ENCODE data around the gene ELK4.

The ELK4 gene

GRCh38 chr1:205678286-205679111, 46.7 kb upstream of the ELK4 start:
- no peak overlapping the region for H3K4me2 ChIP-seq (ENCODE audit: low read depth, low read length)
- no peaks in the 10 kb centered on the region for H3K9me2 ChIP-seq (replicated peaks; ENCODE audit: insufficient read depth, low read length)
- no peak overlapping the region for H3K27ac ChIP-seq (ENCODE audit: low read length)
- H3K9ac ChIP-seq (ENCODE audit: low read length): no peak overlapping the region
- no peaks in the 10 kb centered on the region for H4K20me1 ChIP-seq (ENCODE audit: insufficient read depth, low read length)
- no peaks in the 10 kb centered on the region for H3K79me2 ChIP-seq (ENCODE audit: low read length)
- no peak for DNase-seq
- no peaks in the 10 kb centered on the region for H3K9me3 ChIP-seq (replicated peaks; ENCODE audit: insufficient read depth, low read length)
- no peaks in the 10 kb centered on the region for H3F3A ChIP-seq (ENCODE audit: insufficient read depth, low read length)
- H3K27me3 ChIP-seq (replicated peaks; ENCODE audit: insufficient read depth, low read length): peaks cover 32% of the 10 kb centered on the region
- H3K4me3 ChIP-seq (ENCODE audit: low read length): no peak overlapping the region
- no peak for TF ChIP-seq EZH2 (optimal IDR thresholded peaks at IDR 0.05; ENCODE audit: low read depth, low read length)
- no peak for TF ChIP-seq CTCF (IDR thresholded peaks at IDR 0.05; ENCODE audit: low read length)
- no peak for TF ChIP-seq EZH2phosphoT487 (IDR thresholded peaks at IDR 0.05; ENCODE audit: low read length)
- H3K36me3 ChIP-seq (replicated peaks; ENCODE audit: insufficient read depth, low read length): no peaks in the 10 kb centered on the region
- no peak overlapping the region for H2AFZ ChIP-seq (ENCODE audit: low read length)
- no peaks in the 10 kb centered on the region for H3K4me1 ChIP-seq (ENCODE audit: low read length)

DNA sequence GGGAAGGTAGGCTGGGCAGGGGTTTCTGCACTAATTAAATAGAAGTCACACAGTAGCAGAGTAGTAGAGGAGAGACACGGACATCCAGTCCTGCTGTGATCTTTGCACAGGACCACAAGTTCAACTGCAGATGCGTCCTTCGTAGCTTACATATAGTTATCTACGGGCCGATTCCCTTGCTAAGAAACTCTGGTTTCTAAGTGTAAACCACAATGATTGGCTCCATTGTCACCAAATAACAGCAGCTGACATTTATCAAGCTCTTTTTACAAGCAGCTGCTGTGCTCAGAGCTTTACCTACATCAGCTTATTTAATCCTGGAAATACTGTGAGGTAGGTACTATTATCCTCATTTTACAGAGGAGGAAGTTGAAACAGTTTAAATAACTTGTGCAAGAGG, 45.4 kb upstream of the ELK4 start:
- Histone ChIP-seq H3K27ac (ENCODE audit: low read length) (no peak overlapping the region), H3K4me1 (ENCODE audit: low read length) (peaks cover 8% of the 10 kb centered on the region), H3K36me3 (replicated peaks; ENCODE audit: insufficient read depth, low read length) (no peaks in the 10 kb centered on the region), H3F3A (ENCODE audit: insufficient read depth, low read length) (peaks cover 9% of the 10 kb centered on the region), H3K79me2 (ENCODE audit: low read length) (no peaks in the 10 kb centered on the region), H4K20me1 (ENCODE audit: insufficient read depth, low read length) (no peaks in the 10 kb centered on the region), H3K4me2 (ENCODE audit: low read depth, low read length) (no peak overlapping the region), H3K4me3 (ENCODE audit: low read length) (no peak overlapping the region), H3K27me3 (replicated peaks; ENCODE audit: insufficient read depth, low read length) (peaks cover 39% of the 10 kb centered on the region), H3K9ac (ENCODE audit: low read length) (no peak overlapping the region), H3K9me2 (replicated peaks; ENCODE audit: insufficient read depth, low read length) (no peaks in the 10 kb centered on the region), H2AFZ (ENCODE audit: low read length) (no peak overlapping the region), H3K9me3 (replicated peaks; ENCODE audit: insufficient read depth, low read length) (no peaks in the 10 kb centered on the region)
- TF ChIP-seq EZH2 (optimal IDR thresholded peaks at IDR 0.05; ENCODE audit: low read depth, low read length) (no peak), CTCF (IDR thresholded peaks at IDR 0.05; ENCODE audit: low read length) (no peak), EZH2phosphoT487 (IDR thresholded peaks at IDR 0.05; ENCODE audit: low read length) (no peak)
- no peak for DNase-seq

- peaks cover 15% of the 10 kb centered on the region for H3F3A ChIP-seq (ENCODE audit: insufficient read depth, low read length)
- no peaks in the 10 kb centered on the region for H3K36me3 ChIP-seq (replicated peaks; ENCODE audit: insufficient read depth, low read length)
- peaks cover 13% of the 10 kb centered on the region for H3K4me1 ChIP-seq (ENCODE audit: low read length)
- no peak overlapping the region for H3K4me3 ChIP-seq (ENCODE audit: low read length)
- DNase-seq: no peak
- peaks cover 35% of the 10 kb centered on the region for H3K27me3 ChIP-seq (replicated peaks; ENCODE audit: insufficient read depth, low read length)
- no peak overlapping the region for H3K27ac ChIP-seq (ENCODE audit: low read length)
- no peaks in the 10 kb centered on the region for H3K79me2 ChIP-seq (ENCODE audit: low read length)
- no peaks in the 10 kb centered on the region for H4K20me1 ChIP-seq (ENCODE audit: insufficient read depth, low read length)
- H3K9ac ChIP-seq (ENCODE audit: low read length): no peak overlapping the region
- no peak overlapping the region for H2AFZ ChIP-seq (ENCODE audit: low read length)
- no peak overlapping the region for H3K4me2 ChIP-seq (ENCODE audit: low read depth, low read length)
- TF ChIP-seq EZH2 (optimal IDR thresholded peaks at IDR 0.05; ENCODE audit: low read depth, low read length) (no peak), EZH2phosphoT487 (IDR thresholded peaks at IDR 0.05; ENCODE audit: low read length) (no peak), CTCF (IDR thresholded peaks at IDR 0.05; ENCODE audit: low read length) (no peak)
- no peaks in the 10 kb centered on the region for H3K9me2 ChIP-seq (replicated peaks; ENCODE audit: insufficient read depth, low read length)
- no peaks in the 10 kb centered on the region for H3K9me3 ChIP-seq (replicated peaks; ENCODE audit: insufficient read depth, low read length)
Observed at GRCh38 chr1:205676597-205676996, 44.8 kb upstream of the ELK4 start.

Measured in MM.1S (cell line).